ENCODE measurements around the gene PRCD. TPM values are rescaled to one million over a fixed set of nuclear protein-coding genes. Genes with fewer than 3 reads are reported as not detected.

PRCD gene
- total RNA-seq, 2 experiments from 2014 or later = not detected

- TF ChIP-seq CTCF (IDR thresholded peaks at IDR 0.05) = no peak
- POLR2A ChIA-PET = interaction anchor here (1.0 kb wide), 1 partner anchor 36 kb away, joined by 3 read pairs; no protein-coding TSS in a partner anchor
- peaks cover 42% of the 10 kb centered on the region for H3K27me3 Mint-ChIP-seq
Observed at GRCh38 chr17:76593959-76594358, 54.1 kb downstream of the PRCD start.

GRCh38 chr17:76594690-76595089, 54.8 kb downstream of the PRCD start:
- Mint-ChIP-seq H3K27me3 (peaks cover 36% of the 10 kb centered on the region), H3K9me3 (no peaks in the 10 kb centered on the region), H3K27ac (no peak overlapping the region), H3K4me3 (no peak overlapping the region), H3K4me1 (ENCODE audit: low read depth) (no peaks in the 10 kb centered on the region), H3K36me3 (ENCODE audit: low read depth) (no peaks in the 10 kb centered on the region)
- no peak overlapping the region for H3K4me3 ChIP-seq (ENCODE audit: low read length)
- no peak for ATAC-seq (ENCODE audit: poor library complexity)
- no peak for DNase-seq
- no peaks in the 10 kb centered on the region for H3K36me3 ChIP-seq (ENCODE audit: insufficient read depth, low read length)
- no peaks in the 10 kb centered on the region for H3K9me3 ChIP-seq (ENCODE audit: control insufficient read depth in 1 of 2, insufficient read depth in 1 of 2, low read length in 2 of 2)
- TF ChIP-seq CTCF (IDR thresholded peaks at IDR 0.05) = no peak
- ChIA-PET CTCF (interaction anchor here (0.7 kb wide), 3 partner anchors 29 to 215 kb away, joined by 3 read pairs; no protein-coding TSS in a partner anchor), POLR2A (interaction anchor here (1.0 kb wide), 1 partner anchor 37 kb away, joined by 3 read pairs; no protein-coding TSS in a partner anchor)
- no peaks in the 10 kb centered on the region for H3K27me3 ChIP-seq (ENCODE audit: control insufficient read depth in 1 of 2, insufficient read depth in 2 of 2, low read length in 2 of 2)
- H3K27ac ChIP-seq (ENCODE audit: low read depth in 1 of 2, low read length in 2 of 2) = no peak overlapping the region
- no peaks in the 10 kb centered on the region for H3K4me1 ChIP-seq (ENCODE audit: insufficient read depth, low read length)
- intact Hi-C loops (cut with DNase I, micrococcal nuclease) = no loop called here

More at GRCh38 chr17:76593959-76594358, 54.1 kb downstream of the PRCD start:
- Mint-ChIP-seq H3K4me3 (no peak overlapping the region), H3K27ac (no peak overlapping the region), H3K36me3 (ENCODE audit: low read depth) (no peaks in the 10 kb centered on the region), H3K4me1 (ENCODE audit: low read depth) (no peaks in the 10 kb centered on the region), H3K9me3 (no peaks in the 10 kb centered on the region)
- ATAC-seq (ENCODE audit: poor library complexity) = no peak
- Histone ChIP-seq H3K4me3 (ENCODE audit: low read length) (no peak overlapping the region), H3K36me3 (ENCODE audit: insufficient read depth, low read length) (no peaks in the 10 kb centered on the region), H3K4me1 (ENCODE audit: insufficient read depth, low read length) (no peaks in the 10 kb centered on the region), H3K9me3 (ENCODE audit: control insufficient read depth in 1 of 2, insufficient read depth in 1 of 2, low read length in 2 of 2) (no peaks in the 10 kb centered on the region), H3K27ac (ENCODE audit: low read depth in 1 of 2, low read length in 2 of 2) (no peak overlapping the region), H3K27me3 (ENCODE audit: control insufficient read depth in 1 of 2, insufficient read depth in 2 of 2, low read length in 2 of 2) (peaks cover 3 to 4% of the 10 kb centered on the region in 2 experiments)
- CTCF ChIA-PET = no interaction called here
- intact Hi-C loops (cut with DNase I, micrococcal nuclease) = no loop called here
- no peak for DNase-seq

Other genes with a start within 250 kb of the PRCD start
- 1 to 10 TPM; 1.8 to 2.1 TPM for gene QRICH2, start 231.8 kb upstream of the PRCD start, total RNA-seq
- gene PRPSAP1, start 186.1 kb upstream of the PRCD start, total RNA-seq = 10 to 100 TPM; 10.8 to 12.1 TPM
- gene SPHK1, start 155.4 kb upstream of the PRCD start, total RNA-seq = 1 to 10 TPM in 1 of 2 experiments, under 1 TPM in 1; 0.45 to 1.1 TPM
- 10 to 100 TPM; 22.7 to 25.1 TPM for gene UBE2O, start 86.9 kb upstream of the PRCD start, total RNA-seq
- under 1 TPM in 1 of 2 experiments, not detected in 1; 0.14 TPM for gene AANAT, start 72.4 kb upstream of the PRCD start, total RNA-seq
- gene RHBDF2, start 38.6 kb upstream of the PRCD start, total RNA-seq = 10 to 100 TPM; 22.6 to 24.9 TPM
- not detected for gene CYGB, start 2.3 kb upstream of the PRCD start, total RNA-seq
- gene ST6GALNAC2, start 45.8 kb downstream of the PRCD start, total RNA-seq = 1 to 10 TPM in 1 of 2 experiments, under 1 TPM in 1; 0.49 to 1.2 TPM
- 1 to 10 TPM; 1.8 to 2.5 TPM for gene ST6GALNAC1, start 103.7 kb downstream of the PRCD start, total RNA-seq
- gene MXRA7, start 170.9 kb downstream of the PRCD start, total RNA-seq = 10 to 100 TPM; 11.4 to 12.1 TPM
- 100 to 1,000 TPM; 133 to 134 TPM for gene JMJD6, start 186.6 kb downstream of the PRCD start, total RNA-seq
- gene METTL23, start 186.8 kb downstream of the PRCD start, total RNA-seq = 10 to 100 TPM; 35.4 to 37.8 TPM
- 100 to 1,000 TPM; 448 to 460 TPM for gene SRSF2, start 197.3 kb downstream of the PRCD start, total RNA-seq
- gene MFSD11, start 198.1 kb downstream of the PRCD start, total RNA-seq = 10 to 100 TPM; 25.5 to 29.4 TPM

Measured in CD4-positive, alpha-beta T cell (primary cell).